ENCODE measurements around the gene AGMAT.

- TF ChIP-seq, protein P1, sequence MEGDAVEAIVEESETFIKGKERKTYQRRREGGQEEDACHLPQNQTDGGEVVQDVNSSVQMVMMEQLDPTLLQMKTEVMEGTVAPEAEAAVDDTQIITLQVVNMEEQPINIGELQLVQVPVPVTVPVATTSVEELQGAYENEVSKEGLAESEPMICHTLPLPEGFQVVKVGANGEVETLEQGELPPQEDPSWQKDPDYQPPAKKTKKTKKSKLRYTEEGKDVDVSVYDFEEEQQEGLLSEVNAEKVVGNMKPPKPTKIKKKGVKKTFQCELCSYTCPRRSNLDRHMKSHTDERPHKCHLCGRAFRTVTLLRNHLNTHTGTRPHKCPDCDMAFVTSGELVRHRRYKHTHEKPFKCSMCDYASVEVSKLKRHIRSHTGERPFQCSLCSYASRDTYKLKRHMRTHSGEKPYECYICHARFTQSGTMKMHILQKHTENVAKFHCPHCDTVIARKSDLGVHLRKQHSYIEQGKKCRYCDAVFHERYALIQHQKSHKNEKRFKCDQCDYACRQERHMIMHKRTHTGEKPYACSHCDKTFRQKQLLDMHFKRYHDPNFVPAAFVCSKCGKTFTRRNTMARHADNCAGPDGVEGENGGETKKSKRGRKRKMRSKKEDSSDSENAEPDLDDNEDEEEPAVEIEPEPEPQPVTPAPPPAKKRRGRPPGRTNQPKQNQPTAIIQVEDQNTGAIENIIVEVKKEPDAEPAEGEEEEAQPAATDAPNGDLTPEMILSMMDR (IDR thresholded peaks at IDR 0.05 in 4 of 5, conservative IDR thresholded peaks at IDR 0.05 in 1 of 5): no peak
- no peak for TF ChIP-seq POLR2A (IDR thresholded peaks at IDR 0.05)
Measured at GRCh38 chr1:15546641-15547040, 38.2 kb downstream of the AGMAT start.
